CD14-positive monocyte (primary cell): Measurements from ENCODE around the gene ABCA2. TPM values are rescaled to one million over a fixed set of nuclear protein-coding genes. Genes with fewer than 3 reads are reported as not detected.

Experiments
- DNase-seq, 3 donors: peaks; one replicate each; pipeline ENCODE4 v3.0.0-alpha.2; 2011 to 2022
- H2AFZ ChIP-seq: 2 replicates; pipeline ENCODE4 v1.6.0; 2012; ENCODE audit warnings: mild to moderate bottlenecking, low read depth, low read length, inconsistent platforms; ENCODE audit not compliant: insufficient read depth, poor library complexity, severe bottlenecking
- H3K27ac ChIP-seq, 2 donors: 1 replicate in 1 of 2; 2 replicates in 1 of 2; pipeline ENCODE4 v1.5.1; 2012 to 2013; ENCODE audit warnings: low read length in 2 of 2, control low read depth in 1 of 2, inconsistent platforms in 1 of 2, low read depth in 1 of 2, mild to moderate bottlenecking in 1 of 2
- H3K27me3 ChIP-seq, 2 donors: one replicate each; pipeline versions ENCODE4 v1.6.0 to v1.6.1; 2011 to 2013; ENCODE audit warnings: low read length in 2 of 2; ENCODE audit not compliant: control insufficient read depth in 2 of 2, insufficient read depth in 2 of 2
- H3K36me3 ChIP-seq, 2 donors: replicated peaks in 1 of 2; 1 replicate in 1 of 2; 2 replicates in 1 of 2; pipeline versions ENCODE4 v1.5.1 to v1.6.1; 2012 to 2013; ENCODE audit warnings: low read length in 2 of 2, control low read depth in 1 of 2, inconsistent platforms in 1 of 2, mild to moderate bottlenecking in 1 of 2; ENCODE audit not compliant: insufficient read depth in 2 of 2, control insufficient read depth in 1 of 2
- H3K4me1 ChIP-seq, 2 donors: 1 replicate in 1 of 2; 2 replicates in 1 of 2; pipeline versions ENCODE4 v1.5.1 to v1.6.1; 2012 to 2013; ENCODE audit warnings: low read length in 2 of 2, control low read depth in 1 of 2, inconsistent platforms in 1 of 2, mild to moderate bottlenecking in 1 of 2, moderate library complexity in 1 of 2; ENCODE audit not compliant: insufficient read depth in 2 of 2, control insufficient read depth in 1 of 2
- H3K4me2 ChIP-seq: replicated peaks from 2 replicates; pipeline ENCODE3; 2012; ENCODE audit warnings: low read length, moderate library complexity, mild to moderate bottlenecking; ENCODE audit not compliant: poor library complexity, severe bottlenecking; ENCODE audit errors: extremely low read depth
- H3K4me3 ChIP-seq, 3 experiments: fragments of 200-600 bp in 1 of 3; sonication (generic) in 1 of 3; replicated peaks in 1 of 3; 1 replicate in 2 of 3; 2 replicates in 1 of 3; pipeline ENCODE4 v1.5.1; 2011 to 2013; ENCODE audit warnings: low read length in 3 of 3, mild to moderate bottlenecking in 3 of 3, control low read depth in 2 of 3, low read depth in 2 of 3, inconsistent platforms in 1 of 3, moderate library complexity in 1 of 3
- H3K79me2 ChIP-seq: 2 replicates; pipeline ENCODE4 v1.6.0; 2012; ENCODE audit warnings: mild to moderate bottlenecking, control low read depth, inconsistent platforms, low read length, moderate library complexity; ENCODE audit not compliant: insufficient read depth
- H3K9ac ChIP-seq: 2 replicates; pipeline ENCODE4 v1.6.0; 2017; ENCODE audit warnings: low read length, mild to moderate bottlenecking; ENCODE audit not compliant: insufficient read depth, poor library complexity, severe bottlenecking
- H3K9me3 ChIP-seq, 2 donors: replicated peaks in 1 of 2; 1 replicate in 1 of 2; 2 replicates in 1 of 2; pipeline versions ENCODE4 v1.5.1 to v1.6.1; 2012 to 2013; ENCODE audit warnings: low read length in 2 of 2, control low read depth in 1 of 2; ENCODE audit not compliant: control insufficient read depth in 1 of 2, insufficient read depth in 1 of 2
- H4K20me1 ChIP-seq: 2 replicates; pipeline ENCODE4 v1.6.0; 2012; ENCODE audit warnings: mild to moderate bottlenecking, low read length, control low read depth, moderate library complexity; ENCODE audit not compliant: insufficient read depth
- H3K27ac Mint-ChIP-seq, 7 donors: one replicate each; pipeline ENCODE4 v1.8.0; 2020; ENCODE audit warnings: mild to moderate bottlenecking in 7 of 7, mixed read lengths in 7 of 7, moderate library complexity in 6 of 7, inconsistent platforms in 2 of 7
- H3K27me3 Mint-ChIP-seq, 3 donors: one replicate each; pipeline ENCODE4 v1.8.0; 2021 to 2022; ENCODE audit warnings: low read depth in 3 of 3, mild to moderate bottlenecking in 3 of 3, mixed read lengths in 3 of 3, moderate library complexity in 3 of 3, inconsistent platforms in 1 of 3
- H3K36me3 Mint-ChIP-seq, 2 donors: one replicate each; pipeline ENCODE4 v1.8.0; 2020; ENCODE audit warnings: mixed read lengths in 2 of 2, inconsistent platforms in 1 of 2, mild to moderate bottlenecking in 1 of 2
- H3K4me1 Mint-ChIP-seq: one replicate; pipeline ENCODE4 v1.8.0; 2020; ENCODE audit warnings: mild to moderate bottlenecking, mixed read lengths
- H3K4me3 Mint-ChIP-seq, 2 donors: one replicate each; pipeline ENCODE4 v1.8.0; 2020; ENCODE audit warnings: mild to moderate bottlenecking in 2 of 2, mixed read lengths in 2 of 2, moderate library complexity in 1 of 2
- H3K9me3 Mint-ChIP-seq, 7 donors: one replicate each; pipeline ENCODE4 v1.8.0; 2020 to 2022; ENCODE audit warnings: mixed read lengths in 7 of 7, mild to moderate bottlenecking in 6 of 7, moderate library complexity in 6 of 7, inconsistent platforms in 2 of 7
- CTCF ChIP-seq: fragments of 200-600 bp; IDR thresholded peaks from one replicate; pipeline ENCODE4 v1.8.0; 2022; ENCODE audit warnings: antibody characterized with exemption, mild to moderate bottlenecking
- WGBS: methylation state at CpG from one replicate; pipeline ENCODE4 v1.1.5; 2013; ENCODE audit warnings: missing lambda C conversion rate; ENCODE audit not compliant: insufficient coverage; 5-methylcytosine and 5-hydroxymethylcytosine counted together
- intact Hi-C, 2 donors: fragments of 100-400 bp; cut with micrococcal nuclease; formaldehyde crosslinking; loops; one replicate each; pipeline versions ENCODE4 v1.15.0 to v1.15.1; 2023
- polyA plus RNA-seq, 3 donors: library from polyadenylated mRNA; depleted of rRNA in 1 of 3; unstranded in 2 of 3; stranded (reverse) in 1 of 3; fragments of 300-500 nt in 2 of 3; fragments of >200 nt in 1 of 3; fragmentation: Illumina TruSeq in 2 of 3; gene quantifications; 1 replicate in 2 of 3; 2 replicates in 1 of 3; pipeline ENCODE4 v1.2.3, GENCODE V29; 2012 to 2021

The ABCA2 gene
- polyA plus RNA-seq, 3 donors, result 0.18 to 30.7 (median 0.40) TPM

- no peak overlapping the region for H3K9ac ChIP-seq
- H3K27me3 ChIP-seq, result no peaks in the 10 kb centered on the region
- no peak overlapping the region for H2AFZ ChIP-seq
- TF ChIP-seq CTCF, result no peak
- H3K4me1 Mint-ChIP-seq, result peaks cover 11% of the 10 kb centered on the region
- WGBS, result 85% methylated on average over 11 of the region's 15 CpGs
- intact Hi-C loops, result no loop called here
- H3K27me3 Mint-ChIP-seq, result peaks cover 4 to 7% (median 7%) of the 10 kb centered on the region in 3 donors
- H3K4me1 ChIP-seq, result peaks cover 11 to 24% of the 10 kb centered on the region in 2 donors
- H3K4me3 ChIP-seq, result no peak overlapping the region
- H3K36me3 ChIP-seq, result no peaks in the 10 kb centered on the region
- no peaks in the 10 kb centered on the region for H3K9me3 ChIP-seq
- H3K9me3 Mint-ChIP-seq, result peaks cover 0 to 5% (median 2%) of the 10 kb centered on the region in 7 donors
- no peak for DNase-seq
- no peak overlapping the region for H3K27ac Mint-ChIP-seq
- no peak overlapping the region for H3K4me2 ChIP-seq
- no peak overlapping the region for H3K4me3 Mint-ChIP-seq
- H4K20me1 ChIP-seq, result peaks cover 2% of the 10 kb centered on the region
- peaks cover 2% of the 10 kb centered on the region for H3K79me2 ChIP-seq
- peaks cover 0 to 2% of the 10 kb centered on the region in 2 donors for H3K36me3 Mint-ChIP-seq
- no peak overlapping the region for H3K27ac ChIP-seq
Observed at GRCh38 chr9:137023583-137023991, 4.5 kb downstream of the ABCA2 start.

DNA sequence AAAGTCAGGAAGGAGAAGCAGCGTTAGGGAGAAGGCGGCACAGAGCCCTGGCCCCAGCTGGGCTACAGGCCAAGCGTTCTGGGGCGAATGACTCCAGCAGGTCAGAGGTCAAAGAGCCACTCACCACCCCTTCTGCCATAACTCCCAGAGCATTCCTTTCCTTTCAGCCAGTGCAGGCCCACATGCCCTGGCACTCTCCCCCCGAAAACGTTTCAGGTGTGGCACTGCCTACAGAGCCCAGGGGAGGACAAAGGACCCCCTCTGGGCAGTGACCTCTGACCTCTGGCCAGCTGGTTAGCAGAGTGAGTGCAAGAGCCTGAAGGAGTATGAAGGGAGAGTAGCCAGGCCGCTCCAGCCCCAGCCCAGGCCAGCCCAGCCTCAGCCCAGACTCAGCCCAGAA is 4.9 kb downstream of the ABCA2 start:
- H3K4me1 Mint-ChIP-seq, result peaks cover 10% of the 10 kb centered on the region
- H3K4me1 ChIP-seq, result peaks cover 9 to 20% of the 10 kb centered on the region in 2 donors
- H3K4me2 ChIP-seq, result no peak overlapping the region
- no peaks in the 10 kb centered on the region for H3K36me3 ChIP-seq
- no peaks in the 10 kb centered on the region for H3K27me3 ChIP-seq
- H3K27ac ChIP-seq, result no peak overlapping the region
- no peak for DNase-seq
- peaks cover 0 to 2% of the 10 kb centered on the region in 2 donors for H3K36me3 Mint-ChIP-seq
- H3K4me3 ChIP-seq, result no peak overlapping the region
- H2AFZ ChIP-seq, result no peak overlapping the region
- no peaks in the 10 kb centered on the region for H3K9me3 ChIP-seq
- no peaks in the 10 kb centered on the region for H4K20me1 ChIP-seq
- no peak overlapping the region for H3K27ac Mint-ChIP-seq
- WGBS, result 93% methylated on average over 7 of the region's 7 CpGs
- intact Hi-C loops, result no loop called here
- H3K9me3 Mint-ChIP-seq, result peaks cover 0 to 5% (median 2%) of the 10 kb centered on the region in 7 donors
- TF ChIP-seq CTCF, result no peak
- H3K27me3 Mint-ChIP-seq, result peaks cover 4 to 7% (median 7%) of the 10 kb centered on the region in 3 donors
- H3K79me2 ChIP-seq, result no peaks in the 10 kb centered on the region
- H3K4me3 Mint-ChIP-seq, result no peak overlapping the region
- no peak overlapping the region for H3K9ac ChIP-seq
